Panc1 (cell line): ENCODE results near the gene ABCC1. TPM values are rescaled to one million over a fixed set of nuclear protein-coding genes. Genes with fewer than 3 reads are reported as not detected.

Source experiments
- ATAC-seq: fragments of 200-7000 bp; cut with Tn5 transposase; 2 replicates; pipeline ENCODE4 v1.9.1; 2020; ENCODE audit warnings: mild to moderate bottlenecking, moderate library complexity
- BruUV-seq: library from RNA; stranded (reverse); fragments of 400-500 nt; replicated peaks from 2 replicates; lab custom pipeline; 2021; lab: Mats Ljungman, UMichigan
- CTCF ChIA-PET: fragments of 300-600 bp; sonication (Branson Sonifier 250); formaldehyde crosslinking; loops from one replicate; lab custom pipeline; 2022; ENCODE audit warnings: antibody characterized with exemption; lab: Charles Lee
- POLR2A ChIA-PET: fragments of 300-600 bp; sonication (Branson Sonifier 250); formaldehyde crosslinking; loops from one replicate; lab custom pipeline; 2022; ENCODE audit warnings: antibody characterized with exemption; lab: Charles Lee
- DNase-seq: peaks from one replicate; pipeline ENCODE4 v3.0.0-alpha.2; 2010; ENCODE audit warnings: low read depth, low spot score
- H3K27ac ChIP-seq: 2 replicates; pipeline ENCODE4 v1.5.1; 2011; ENCODE audit warnings: mild to moderate bottlenecking, low read length, inconsistent platforms
- H3K27me3 ChIP-seq: fragments of 200-500 bp; sonication (Bioruptor generic); 2 replicates; pipeline ENCODE4 v1.6.0; 2014; ENCODE audit warnings: low read length, inconsistent platforms; ENCODE audit not compliant: control insufficient read depth, insufficient read depth
- H3K36me3 ChIP-seq: fragments of 200-500 bp; sonication (Bioruptor generic); 2 replicates; pipeline ENCODE4 v1.5.1; 2014; ENCODE audit warnings: inconsistent platforms, mild to moderate bottlenecking, low read length, moderate library complexity; ENCODE audit not compliant: control insufficient read depth, insufficient read depth
- H3K4me1 ChIP-seq: 2 replicates; pipeline ENCODE4 v1.5.1; 2011; ENCODE audit warnings: inconsistent platforms, mild to moderate bottlenecking, low read length, moderate library complexity; ENCODE audit not compliant: control insufficient read depth, insufficient read depth
- H3K4me3 ChIP-seq, 2 experiments: 2 replicates each; pipeline ENCODE4 v1.5.1; 2011 to 2012; ENCODE audit warnings: low read depth in 2 of 2, low read length in 2 of 2, mild to moderate bottlenecking in 2 of 2, inconsistent platforms in 1 of 2, moderate library complexity in 1 of 2
- H3K9me3 ChIP-seq: fragments of 200-500 bp; sonication (Bioruptor generic); 2 replicates; pipeline ENCODE4 v1.5.1; 2014; ENCODE audit warnings: low read depth, mild to moderate bottlenecking, inconsistent platforms, low read length, moderate library complexity; ENCODE audit not compliant: control insufficient read depth, insufficient read depth
- POLR2AphosphoS5 ChIP-seq: IDR thresholded peaks from 2 replicates; pipeline ENCODE4 v1.6.1; 2012; ENCODE audit warnings: mild to moderate bottlenecking, low read depth, low read length, moderate library complexity
- SIN3A ChIP-seq: IDR thresholded peaks from 2 replicates; pipeline ENCODE4 v1.6.1; 2012; ENCODE audit warnings: low read depth, mild to moderate bottlenecking, low read length, moderate library complexity, borderline replicate concordance; ENCODE audit not compliant: insufficient read depth
- TCF7L2 ChIP-seq: IDR thresholded peaks from 2 replicates; pipeline ENCODE4 v1.6.1; 2011; ENCODE audit warnings: mild to moderate bottlenecking, low read depth, low read length, inconsistent platforms
- in situ Hi-C: cut with HindIII; loops from 2 replicates; pipeline ENCODE4 v1.10.0; 2016; ENCODE audit warnings: low sequenced_read_pairs, low pct_unique_long_range_greater_than_20kb
- intact Hi-C: fragments of 100-400 bp; cut with micrococcal nuclease; formaldehyde crosslinking; loops from one replicate; pipeline ENCODE4 v1.10.0; 2022; ENCODE audit not compliant: unreplicated experiment
- total RNA-seq: library from RNA; stranded (reverse); gene quantifications from one replicate; pipeline ENCODE4 v1.2.1, GENCODE V29; 2021; ENCODE audit not compliant: unreplicated experiment
- TF ChIP-seq, protein P1 (sequence below): fragments of 450-650 bp; IDR thresholded peaks from 2 replicates; pipeline ENCODE4 v1.5.1; 2017; ENCODE audit warnings: mild to moderate bottlenecking
- TF ChIP-seq, protein P2 (sequence below), 2 experiments: IDR thresholded peaks; 2 replicates each; pipeline ENCODE4 v1.6.1; 2011 to 2012; ENCODE audit warnings: low read depth in 2 of 2, control low read depth in 1 of 2, low read length in 1 of 2, mild to moderate bottlenecking in 1 of 2, moderate library complexity in 1 of 2; ENCODE audit not compliant: insufficient read depth in 1 of 2

Gene ABCC1
- total RNA-seq, 1 experiment from 2014 or later = 296 TPM

DNA sequence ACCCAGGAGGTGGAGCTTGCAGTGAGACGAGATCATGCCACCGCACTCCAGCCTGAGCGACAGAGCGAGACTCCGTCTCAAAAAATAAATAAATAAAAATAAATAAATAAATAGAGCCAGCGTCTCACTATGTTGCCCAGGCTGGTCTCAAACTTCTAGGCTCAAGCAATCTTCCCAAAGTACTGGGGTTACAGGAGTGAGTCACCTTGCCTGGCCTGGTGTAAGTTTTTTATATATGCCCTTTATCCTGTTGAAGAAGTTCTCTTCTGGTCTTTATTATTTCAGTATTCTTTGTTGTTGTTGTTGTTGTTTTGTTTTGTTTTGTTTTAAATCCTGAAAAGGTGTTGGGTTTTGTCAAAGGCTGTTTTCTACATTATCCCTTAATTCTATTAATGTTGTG lies 30.1 kb upstream of the ABCC1 start:
- no peak for DNase-seq
- H3K4me3 ChIP-seq = no peak overlapping the region
- H3K4me1 ChIP-seq = no peaks in the 10 kb centered on the region
- in situ Hi-C loops = no loop called here
- CTCF ChIA-PET = no interaction called here
- POLR2A ChIA-PET = no interaction called here
- H3K9me3 ChIP-seq = no peaks in the 10 kb centered on the region
- BruUV-seq = no TSS peak
- no peak overlapping the region for H3K27ac ChIP-seq
- no peak for ATAC-seq
- TF ChIP-seq, protein P1, sequence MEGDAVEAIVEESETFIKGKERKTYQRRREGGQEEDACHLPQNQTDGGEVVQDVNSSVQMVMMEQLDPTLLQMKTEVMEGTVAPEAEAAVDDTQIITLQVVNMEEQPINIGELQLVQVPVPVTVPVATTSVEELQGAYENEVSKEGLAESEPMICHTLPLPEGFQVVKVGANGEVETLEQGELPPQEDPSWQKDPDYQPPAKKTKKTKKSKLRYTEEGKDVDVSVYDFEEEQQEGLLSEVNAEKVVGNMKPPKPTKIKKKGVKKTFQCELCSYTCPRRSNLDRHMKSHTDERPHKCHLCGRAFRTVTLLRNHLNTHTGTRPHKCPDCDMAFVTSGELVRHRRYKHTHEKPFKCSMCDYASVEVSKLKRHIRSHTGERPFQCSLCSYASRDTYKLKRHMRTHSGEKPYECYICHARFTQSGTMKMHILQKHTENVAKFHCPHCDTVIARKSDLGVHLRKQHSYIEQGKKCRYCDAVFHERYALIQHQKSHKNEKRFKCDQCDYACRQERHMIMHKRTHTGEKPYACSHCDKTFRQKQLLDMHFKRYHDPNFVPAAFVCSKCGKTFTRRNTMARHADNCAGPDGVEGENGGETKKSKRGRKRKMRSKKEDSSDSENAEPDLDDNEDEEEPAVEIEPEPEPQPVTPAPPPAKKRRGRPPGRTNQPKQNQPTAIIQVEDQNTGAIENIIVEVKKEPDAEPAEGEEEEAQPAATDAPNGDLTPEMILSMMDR = no peak
- TF ChIP-seq, protein P2, sequence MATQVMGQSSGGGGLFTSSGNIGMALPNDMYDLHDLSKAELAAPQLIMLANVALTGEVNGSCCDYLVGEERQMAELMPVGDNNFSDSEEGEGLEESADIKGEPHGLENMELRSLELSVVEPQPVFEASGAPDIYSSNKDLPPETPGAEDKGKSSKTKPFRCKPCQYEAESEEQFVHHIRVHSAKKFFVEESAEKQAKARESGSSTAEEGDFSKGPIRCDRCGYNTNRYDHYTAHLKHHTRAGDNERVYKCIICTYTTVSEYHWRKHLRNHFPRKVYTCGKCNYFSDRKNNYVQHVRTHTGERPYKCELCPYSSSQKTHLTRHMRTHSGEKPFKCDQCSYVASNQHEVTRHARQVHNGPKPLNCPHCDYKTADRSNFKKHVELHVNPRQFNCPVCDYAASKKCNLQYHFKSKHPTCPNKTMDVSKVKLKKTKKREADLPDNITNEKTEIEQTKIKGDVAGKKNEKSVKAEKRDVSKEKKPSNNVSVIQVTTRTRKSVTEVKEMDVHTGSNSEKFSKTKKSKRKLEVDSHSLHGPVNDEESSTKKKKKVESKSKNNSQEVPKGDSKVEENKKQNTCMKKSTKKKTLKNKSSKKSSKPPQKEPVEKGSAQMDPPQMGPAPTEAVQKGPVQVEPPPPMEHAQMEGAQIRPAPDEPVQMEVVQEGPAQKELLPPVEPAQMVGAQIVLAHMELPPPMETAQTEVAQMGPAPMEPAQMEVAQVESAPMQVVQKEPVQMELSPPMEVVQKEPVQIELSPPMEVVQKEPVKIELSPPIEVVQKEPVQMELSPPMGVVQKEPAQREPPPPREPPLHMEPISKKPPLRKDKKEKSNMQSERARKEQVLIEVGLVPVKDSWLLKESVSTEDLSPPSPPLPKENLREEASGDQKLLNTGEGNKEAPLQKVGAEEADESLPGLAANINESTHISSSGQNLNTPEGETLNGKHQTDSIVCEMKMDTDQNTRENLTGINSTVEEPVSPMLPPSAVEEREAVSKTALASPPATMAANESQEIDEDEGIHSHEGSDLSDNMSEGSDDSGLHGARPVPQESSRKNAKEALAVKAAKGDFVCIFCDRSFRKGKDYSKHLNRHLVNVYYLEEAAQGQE (IDR thresholded peaks at IDR 0.05; ENCODE audit: insufficient read depth in 1 of 2, low read depth in 2 of 2, low read length in 1 of 2) = no peak
- TF ChIP-seq POLR2AphosphoS5 (no peak), TCF7L2 (no peak), SIN3A (no peak)
- H3K27me3 ChIP-seq = no peaks in the 10 kb centered on the region
- intact Hi-C loops = no loop called here
- H3K36me3 ChIP-seq = no peaks in the 10 kb centered on the region

DNA sequence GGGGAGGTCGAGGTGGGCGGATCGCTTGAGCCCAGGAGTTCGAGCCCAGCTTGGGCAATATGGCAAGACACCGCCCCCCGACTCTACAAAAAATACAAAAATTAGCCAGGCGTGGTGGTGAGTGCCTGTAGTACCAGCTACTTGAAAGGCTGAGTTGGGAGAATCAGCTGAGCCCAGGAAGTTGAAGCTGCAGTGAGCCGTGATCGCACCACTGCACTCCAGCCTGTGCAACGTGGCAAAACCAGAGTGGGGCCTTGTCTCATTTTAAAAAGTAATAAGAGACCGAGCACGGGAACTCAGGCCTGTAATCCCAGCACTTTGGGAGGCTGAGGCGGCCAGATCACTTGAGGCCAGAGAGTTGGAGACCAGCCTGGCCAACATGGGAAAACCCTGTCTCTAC lies 24.4 kb upstream of the ABCC1 start:
- BruUV-seq = no TSS peak
- no peak for DNase-seq

More for the DNA sequence above, 24.4 kb upstream of the ABCC1 start:
- ChIA-PET POLR2A (no interaction called here), CTCF (no interaction called here)
- no peaks in the 10 kb centered on the region for H3K9me3 ChIP-seq
- TF ChIP-seq, protein P2 (IDR thresholded peaks at IDR 0.05; ENCODE audit: insufficient read depth in 1 of 2, low read depth in 2 of 2, low read length in 1 of 2) = no peak
- H3K4me3 ChIP-seq = no peak overlapping the region
- in situ Hi-C loops (no loop called here), intact Hi-C loops (no loop called here)
- no peaks in the 10 kb centered on the region for H3K36me3 ChIP-seq
- ATAC-seq = 0 out of 2 replicates have a peak, but pooled peaks have one; percentile 27
- no peaks in the 10 kb centered on the region for H3K4me1 ChIP-seq
- no peaks in the 10 kb centered on the region for H3K27me3 ChIP-seq
- no peak overlapping the region for H3K27ac ChIP-seq
